GM12874 (cell line): Measurements from ENCODE around the gene PLCB1.

Experiments
- CTCF ChIP-seq: IDR thresholded peaks from 2 replicates; pipeline ENCODE4 v1.5.1; 2011; ENCODE audit warnings: low read depth, mild to moderate bottlenecking, control low read depth, low read length, moderate library complexity; ENCODE audit not compliant: insufficient read depth

The PLCB1 gene

DNA sequence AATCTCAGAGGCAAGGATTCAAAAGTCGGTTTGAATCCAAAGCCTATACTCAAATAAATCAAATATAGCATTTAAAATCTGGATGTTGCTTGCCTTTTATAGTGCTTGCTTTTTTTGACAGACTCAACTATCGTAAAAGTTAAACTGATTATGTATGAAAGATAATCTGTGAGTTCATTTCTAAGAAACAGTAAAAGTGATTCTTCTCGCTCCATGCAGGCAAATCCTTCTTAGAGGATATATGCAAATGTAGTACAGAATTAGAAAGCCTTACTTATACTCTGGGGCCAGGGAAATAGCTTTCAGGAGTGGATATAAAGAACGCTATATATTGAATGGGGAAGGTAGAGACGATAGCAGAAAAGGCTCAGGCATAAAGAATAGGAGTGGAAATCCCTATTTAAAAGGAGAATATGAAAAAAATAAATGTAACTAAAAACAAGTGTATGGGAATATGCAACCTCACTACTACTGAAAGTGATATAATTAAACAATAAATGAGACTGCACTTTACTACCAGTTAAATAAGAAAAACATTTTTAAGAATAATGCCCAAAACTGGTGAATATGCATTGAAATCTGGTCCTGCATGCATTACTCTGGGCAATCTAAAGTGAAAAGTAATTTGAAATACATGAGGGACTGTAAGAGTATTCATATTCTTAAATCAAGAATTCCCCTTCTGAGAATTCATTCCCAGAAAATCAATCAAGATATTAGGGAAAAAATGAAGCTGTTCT, 575.1 kb downstream of the PLCB1 start:
- no peak for TF ChIP-seq CTCF

DNA sequence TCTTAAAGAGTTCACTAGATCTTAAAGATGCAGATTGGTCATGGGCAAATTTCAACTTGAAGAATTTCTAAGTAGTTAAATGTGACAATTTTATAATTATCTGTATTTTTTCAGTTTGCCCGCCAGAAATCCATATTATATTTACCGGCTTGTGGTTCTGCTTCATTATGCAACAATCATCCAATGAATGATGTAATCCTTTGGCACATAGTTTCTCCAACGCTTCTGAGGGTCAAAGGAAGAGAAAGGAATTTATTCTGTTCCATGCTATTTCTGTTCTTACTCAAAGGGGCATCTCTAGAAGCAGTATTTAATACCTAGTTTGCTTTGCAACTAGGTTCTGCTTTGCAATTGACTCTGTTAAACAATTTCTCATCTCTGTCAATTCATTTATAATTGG, 577.6 kb downstream of the PLCB1 start:
- TF ChIP-seq CTCF: no peak

GRCh38 chr20:8711501-8711900, 579.4 kb downstream of the PLCB1 start:
- TF ChIP-seq CTCF: no peak

DNA sequence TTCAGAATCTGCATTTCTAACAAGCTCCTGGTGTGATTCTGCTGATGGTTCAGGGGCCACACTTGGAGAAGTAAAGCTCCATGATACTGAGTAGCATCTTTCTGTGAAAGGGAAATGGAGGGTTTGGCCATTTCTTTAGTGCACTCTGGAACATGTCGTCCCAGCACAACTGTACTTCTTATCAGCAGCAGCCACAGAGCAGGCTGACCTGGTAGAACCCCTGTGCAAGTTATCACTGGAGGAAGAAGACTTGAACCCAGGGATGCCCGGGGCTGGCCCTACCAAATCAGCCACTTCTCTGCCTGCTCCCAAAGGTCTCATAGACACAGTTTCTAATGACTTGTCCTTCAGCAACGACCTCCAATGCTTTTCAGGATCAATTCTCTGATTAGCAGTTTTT, 582.1 kb downstream of the PLCB1 start:
- no peak for TF ChIP-seq CTCF

- no peak for TF ChIP-seq CTCF
Observed at GRCh38 chr20:8718279-8718678, 586.2 kb downstream of the PLCB1 start.

- no peak for TF ChIP-seq CTCF
Observed at GRCh38 chr20:8720089-8720488, 588.0 kb downstream of the PLCB1 start.

DNA sequence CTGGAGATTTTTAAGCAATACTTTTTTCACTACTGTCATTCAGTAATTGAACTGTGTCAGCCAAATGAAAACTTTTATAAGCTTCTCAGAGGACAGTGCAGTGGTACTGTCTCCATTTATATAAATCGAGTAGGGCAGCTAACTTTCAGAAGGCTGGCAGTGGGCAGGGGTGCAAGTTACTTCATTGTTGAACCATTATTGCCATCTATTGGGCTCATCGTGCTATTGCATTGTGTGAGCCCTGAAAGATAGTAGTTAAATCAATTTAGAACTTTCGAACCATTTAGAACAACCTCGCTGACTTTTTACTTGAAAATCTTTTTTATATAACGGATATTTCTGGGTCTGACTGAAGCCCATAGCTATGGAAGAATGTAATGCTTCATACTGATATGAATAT, 589.0 kb downstream of the PLCB1 start:
- peak; percentile 60 for TF ChIP-seq CTCF
